ENCODE measurements around the gene TCL1B.

TCL1B gene

DNA sequence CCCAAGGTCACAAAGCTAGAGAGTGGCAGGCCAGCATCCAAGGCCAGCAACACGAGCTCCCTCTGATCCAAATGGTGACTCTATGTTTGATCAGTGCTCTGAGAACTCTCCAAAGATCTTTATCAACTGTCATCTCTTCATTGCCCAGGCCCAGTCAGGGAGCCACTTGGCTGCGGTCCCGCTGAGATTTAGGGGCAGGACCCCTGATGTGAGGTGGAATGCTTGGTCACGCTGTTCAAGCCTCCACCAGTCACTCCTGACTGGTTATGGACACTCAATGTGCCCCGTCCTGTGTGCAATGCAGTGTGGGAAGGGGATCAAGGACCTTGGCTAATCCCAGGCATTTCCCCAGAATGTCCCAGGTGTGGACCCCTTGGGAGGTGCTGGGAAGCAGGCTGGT is 19.8 kb upstream of the TCL1B start:
- H3K4me3 ChIP-seq (ENCODE audit: low read length) = no peak overlapping the region
- no peak for DNase-seq (ENCODE audit: low read depth)

DNA sequence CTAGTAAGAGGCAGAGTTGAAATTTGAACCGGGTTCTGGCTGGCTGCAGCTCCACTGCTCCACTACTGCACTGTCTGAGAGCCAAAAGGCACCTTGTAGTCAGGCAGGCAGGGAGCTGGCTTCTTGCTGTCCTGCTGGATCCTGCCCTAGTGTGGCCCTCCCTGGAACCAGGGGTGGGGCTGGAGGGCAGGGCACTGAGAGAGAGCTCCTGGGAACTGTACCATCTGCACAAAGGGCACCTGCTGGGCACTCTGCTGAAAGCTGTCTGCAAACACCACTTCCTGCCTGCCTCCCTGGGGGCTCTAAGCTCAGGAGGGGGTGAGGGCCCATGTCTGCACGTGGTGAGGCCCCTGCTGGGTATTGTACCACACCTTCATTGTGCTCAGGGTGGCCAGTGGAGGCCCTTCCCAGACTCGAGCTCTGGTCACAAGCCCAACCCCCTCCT is 19.0 kb upstream of the TCL1B start:
- no peak overlapping the region for H3K4me3 ChIP-seq (ENCODE audit: low read length)
- no peak for DNase-seq (ENCODE audit: low read depth)
- TF ChIP-seq CTCF (IDR thresholded peaks at IDR 0.05; ENCODE audit: insufficient read depth, low read depth, low read length, missing control alignments) = no peak

More for the DNA sequence above, 19.8 kb upstream of the TCL1B start:
- no peak for TF ChIP-seq CTCF (IDR thresholded peaks at IDR 0.05; ENCODE audit: insufficient read depth, low read depth, low read length, missing control alignments)

- TF ChIP-seq CTCF (IDR thresholded peaks at IDR 0.05; ENCODE audit: insufficient read depth, low read depth, low read length, missing control alignments) = no peak
- no peak overlapping the region for H3K4me3 ChIP-seq (ENCODE audit: low read length)
- DNase-seq (ENCODE audit: low read depth) = no peak
These were observed 17.9 kb upstream of the TCL1B start for GRCh38 chr14:95668235-95668772.

- no peak for TF ChIP-seq CTCF (IDR thresholded peaks at IDR 0.05; ENCODE audit: insufficient read depth, low read depth, low read length, missing control alignments)
- no peak for DNase-seq (ENCODE audit: low read depth)
- no peak overlapping the region for H3K4me3 ChIP-seq (ENCODE audit: low read length)
These were observed 11.6 kb upstream of the TCL1B start for GRCh38 chr14:95674613-95675012.

DNA sequence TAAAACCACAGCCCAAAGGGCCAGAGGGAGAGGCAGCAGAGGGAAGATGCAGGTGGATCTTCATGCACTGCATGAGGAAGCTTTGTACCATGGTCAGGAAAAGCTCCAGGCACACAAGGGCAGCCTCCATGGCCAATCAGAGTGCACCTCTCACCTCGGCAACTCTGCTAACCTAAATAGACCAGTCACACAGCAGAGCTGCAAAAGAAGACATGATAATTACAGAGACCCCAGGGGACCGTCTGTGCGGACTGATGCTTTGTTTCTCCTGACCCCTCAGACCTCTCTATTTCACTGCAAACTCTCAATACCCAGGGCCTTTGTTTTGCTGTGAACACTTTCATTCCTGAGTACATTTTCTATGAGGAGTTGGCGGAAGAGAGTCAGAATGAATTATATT is 10.7 kb upstream of the TCL1B start:
- no peak overlapping the region for H3K4me3 ChIP-seq (ENCODE audit: low read length)
- no peak for DNase-seq (ENCODE audit: low read depth)
- TF ChIP-seq CTCF (IDR thresholded peaks at IDR 0.05; ENCODE audit: insufficient read depth, low read depth, low read length, missing control alignments) = no peak

DNA sequence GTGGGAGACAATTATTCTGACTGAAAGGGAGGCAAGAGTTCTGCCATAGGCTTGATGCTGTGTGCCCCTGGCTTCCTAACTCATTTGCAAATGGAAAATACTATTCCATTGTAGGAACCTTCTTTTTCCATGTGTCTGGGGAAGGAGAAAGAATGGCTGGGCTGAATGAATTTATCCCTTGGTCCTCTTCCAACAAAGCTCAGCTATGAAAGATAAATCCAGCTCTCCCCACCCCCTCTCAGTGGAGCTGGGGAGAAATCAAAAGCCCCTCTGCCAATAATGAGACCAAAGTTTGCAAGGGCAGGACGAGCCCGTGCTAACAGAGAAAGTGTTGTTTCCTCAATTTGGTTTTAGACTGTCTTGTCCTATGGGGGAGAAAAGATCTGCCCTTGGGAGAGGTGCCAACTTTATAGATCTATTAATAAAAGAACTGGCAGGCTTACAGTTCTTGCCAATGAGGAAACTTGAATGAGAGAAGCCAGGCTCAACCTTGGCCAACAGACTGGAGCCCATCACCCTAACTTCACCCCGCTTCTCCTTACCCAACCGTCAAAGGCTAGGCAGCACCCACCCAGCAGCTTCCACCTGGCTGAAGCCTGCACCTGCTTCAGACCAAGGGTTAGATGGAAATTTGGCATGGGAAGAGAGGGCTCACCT is 8.9 kb upstream of the TCL1B start:
- no peak for TF ChIP-seq CTCF (IDR thresholded peaks at IDR 0.05; ENCODE audit: insufficient read depth, low read depth, low read length, missing control alignments)
- no peak overlapping the region for H3K4me3 ChIP-seq (ENCODE audit: low read length)
- DNase-seq (ENCODE audit: low read depth) = no peak
